K562 treated with DMSO at 1 percent for 4 hours (cell line): ENCODE data around the gene ZBED4. TPM values are rescaled to one million over a fixed set of nuclear protein-coding genes. Genes with fewer than 3 reads are reported as not detected.

Experiments
- total RNA-seq: library from RNA; unstranded; fragments of 300-600 nt; gene quantifications from 2 replicates; pipeline ENCODE4 v1.2.3, GENCODE V29; 2022; ENCODE audit not compliant: insufficient read depth

ZBED4 gene, protein sequence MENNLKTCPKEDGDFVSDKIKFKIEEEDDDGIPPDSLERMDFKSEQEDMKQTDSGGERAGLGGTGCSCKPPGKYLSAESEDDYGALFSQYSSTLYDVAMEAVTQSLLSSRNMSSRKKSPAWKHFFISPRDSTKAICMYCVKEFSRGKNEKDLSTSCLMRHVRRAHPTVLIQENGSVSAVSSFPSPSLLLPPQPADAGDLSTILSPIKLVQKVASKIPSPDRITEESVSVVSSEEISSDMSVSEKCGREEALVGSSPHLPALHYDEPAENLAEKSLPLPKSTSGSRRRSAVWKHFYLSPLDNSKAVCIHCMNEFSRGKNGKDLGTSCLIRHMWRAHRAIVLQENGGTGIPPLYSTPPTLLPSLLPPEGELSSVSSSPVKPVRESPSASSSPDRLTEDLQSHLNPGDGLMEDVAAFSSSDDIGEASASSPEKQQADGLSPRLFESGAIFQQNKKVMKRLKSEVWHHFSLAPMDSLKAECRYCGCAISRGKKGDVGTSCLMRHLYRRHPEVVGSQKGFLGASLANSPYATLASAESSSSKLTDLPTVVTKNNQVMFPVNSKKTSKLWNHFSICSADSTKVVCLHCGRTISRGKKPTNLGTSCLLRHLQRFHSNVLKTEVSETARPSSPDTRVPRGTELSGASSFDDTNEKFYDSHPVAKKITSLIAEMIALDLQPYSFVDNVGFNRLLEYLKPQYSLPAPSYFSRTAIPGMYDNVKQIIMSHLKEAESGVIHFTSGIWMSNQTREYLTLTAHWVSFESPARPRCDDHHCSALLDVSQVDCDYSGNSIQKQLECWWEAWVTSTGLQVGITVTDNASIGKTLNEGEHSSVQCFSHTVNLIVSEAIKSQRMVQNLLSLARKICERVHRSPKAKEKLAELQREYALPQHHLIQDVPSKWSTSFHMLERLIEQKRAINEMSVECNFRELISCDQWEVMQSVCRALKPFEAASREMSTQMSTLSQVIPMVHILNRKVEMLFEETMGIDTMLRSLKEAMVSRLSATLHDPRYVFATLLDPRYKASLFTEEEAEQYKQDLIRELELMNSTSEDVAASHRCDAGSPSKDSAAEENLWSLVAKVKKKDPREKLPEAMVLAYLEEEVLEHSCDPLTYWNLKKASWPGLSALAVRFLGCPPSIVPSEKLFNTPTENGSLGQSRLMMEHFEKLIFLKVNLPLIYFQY
- 8.3 and 10.0 TPM in 2 replicates for total RNA-seq

DNA sequence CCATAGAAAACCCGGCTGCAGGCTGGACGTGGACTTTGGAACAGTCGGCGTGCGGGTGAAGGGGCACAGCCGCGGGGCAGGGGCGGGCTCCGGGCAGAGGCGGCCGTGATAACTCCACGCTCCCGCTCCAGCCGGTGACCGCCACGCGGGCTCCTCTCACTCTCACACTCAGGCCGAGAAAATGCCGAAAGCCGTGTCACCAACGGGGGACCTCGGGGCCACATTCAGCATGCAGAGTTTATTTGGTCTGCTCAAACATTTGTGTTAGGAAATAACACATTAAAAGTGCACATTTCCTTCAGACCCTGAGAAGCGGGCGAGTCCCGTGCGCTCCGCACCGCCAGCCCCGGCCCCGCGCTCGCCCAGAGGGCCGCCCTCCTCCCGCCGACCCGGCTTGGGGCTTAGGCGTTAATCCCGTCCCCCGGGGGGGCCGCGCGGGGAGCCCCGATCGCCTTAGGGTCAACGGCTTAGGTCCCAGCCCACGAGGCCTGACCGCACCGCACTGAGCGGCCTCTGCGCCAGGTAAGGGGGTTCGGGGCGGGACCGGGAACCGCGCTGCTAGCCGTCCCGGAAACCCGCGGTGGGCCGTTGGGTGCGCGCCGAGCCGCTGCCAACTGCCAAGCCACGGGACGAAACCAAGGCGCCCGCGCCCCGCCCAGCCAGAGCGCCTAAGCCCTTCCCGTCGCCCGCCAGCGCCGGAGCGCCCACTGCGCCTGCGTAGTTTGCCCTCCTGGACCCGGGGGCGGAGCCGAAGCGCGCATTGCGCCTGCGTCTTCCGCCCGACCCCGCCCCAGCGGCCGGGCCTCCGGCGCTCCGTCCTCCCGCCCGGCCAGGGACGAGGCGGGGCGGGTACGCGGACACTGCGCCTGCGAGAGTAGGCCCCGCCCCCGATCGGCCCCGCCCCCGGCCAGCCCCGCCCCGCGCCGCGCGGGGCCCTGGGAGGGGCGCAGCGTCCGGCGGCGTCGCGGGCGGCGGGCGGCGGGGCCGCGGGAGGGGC, at the start of gene ZBED4:
TSS of gene ZBED4 (plus strand) at position 947 of the 997 bp plus-strand sequence. CDS start 29,819 bp downstream, outside the sequence.

DNA sequence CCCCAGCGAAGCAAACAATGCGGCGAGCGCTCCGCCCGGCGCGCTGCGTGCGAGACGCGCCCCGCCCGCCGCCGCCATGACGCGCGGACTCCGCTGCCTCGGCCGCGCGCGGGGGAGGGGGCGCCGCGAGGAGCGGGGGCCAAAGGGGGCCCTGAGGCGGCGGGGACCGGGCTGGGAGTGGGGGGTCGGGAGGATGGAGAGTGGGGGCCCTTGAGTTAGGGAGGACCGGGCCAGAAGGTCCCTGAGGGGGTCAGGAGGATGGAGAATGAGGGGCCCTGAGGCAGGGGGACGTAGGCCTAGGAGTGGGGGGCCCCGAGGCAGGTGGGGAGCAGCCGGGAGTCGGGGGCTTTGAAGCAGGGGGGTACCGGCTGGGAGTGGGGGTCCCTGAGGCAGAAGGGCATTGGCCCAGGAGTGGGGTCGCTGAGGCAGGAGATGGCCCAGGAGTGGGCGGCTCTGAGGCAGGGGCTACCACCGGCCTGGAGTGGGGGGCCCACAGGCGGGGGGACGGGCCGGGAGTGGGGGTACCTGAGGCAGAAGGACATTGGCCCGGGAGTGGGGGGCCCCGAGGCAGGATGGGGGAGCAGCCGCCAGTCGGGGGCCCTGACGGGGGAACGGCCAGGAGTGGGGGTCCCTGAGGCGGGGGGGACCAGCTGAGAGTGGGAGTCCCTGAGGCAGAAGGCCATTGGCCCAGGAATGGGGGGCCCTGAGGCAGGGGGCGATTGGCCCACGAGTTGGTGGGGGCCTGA, 25.6 kb upstream of the ZBED4 start, which contains the start of gene BRD1:
TSS of gene BRD1 (minus strand) at position 21 of the 746 bp plus-strand sequence. CDS start 3,556 bp downstream, outside the sequence.

DNA sequence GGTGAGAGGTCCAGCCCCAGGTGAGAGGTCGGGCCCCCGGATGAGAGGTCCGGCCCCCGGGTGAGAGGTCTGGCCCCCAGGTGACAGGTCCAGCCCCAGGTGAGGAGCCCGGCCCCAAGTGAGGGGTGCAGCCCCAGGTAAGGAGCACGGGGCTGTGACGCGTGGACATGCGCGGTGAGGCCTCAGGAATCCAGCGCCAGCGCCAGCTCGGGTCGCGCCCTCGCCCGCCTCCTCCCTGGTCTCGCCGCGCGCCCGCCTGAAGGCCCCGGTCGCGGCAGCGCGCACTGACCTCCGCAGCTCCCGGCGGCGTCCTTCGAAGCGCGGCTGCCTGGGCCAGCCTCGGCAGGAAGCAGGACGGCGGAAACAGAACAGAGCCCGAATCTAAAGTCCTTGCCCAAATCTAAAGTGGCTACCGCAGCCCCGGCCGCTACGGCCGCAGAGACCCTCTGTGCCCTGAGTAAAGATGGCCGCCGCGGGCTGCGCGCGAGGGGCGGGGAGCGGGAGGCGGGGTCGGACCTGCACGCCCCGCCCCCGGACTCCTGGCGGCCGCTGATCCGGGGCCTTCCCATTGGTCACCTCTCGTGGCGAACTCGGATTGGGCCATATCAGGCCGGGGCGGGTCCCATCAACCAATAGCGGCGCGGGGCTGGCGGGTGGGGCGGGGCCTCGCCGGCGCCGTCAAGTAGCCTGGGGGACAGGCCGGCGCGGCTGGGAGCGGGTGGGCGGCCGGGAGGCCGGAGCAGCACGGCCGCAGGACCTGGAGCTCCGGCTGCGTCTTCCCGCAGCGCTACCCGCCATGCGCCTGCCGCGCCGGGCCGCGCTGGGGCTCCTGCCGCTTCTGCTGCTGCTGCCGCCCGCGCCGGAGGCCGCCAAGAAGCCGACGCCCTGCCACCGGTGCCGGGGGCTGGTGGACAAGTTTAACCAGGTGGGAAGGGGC, 64.6 kb downstream of the ZBED4 start, which contains the start of the genes ALG12 and CRELD2:
TSS of gene ALG12 (minus strand) at position 465 of the 937 bp plus-strand sequence. CDS start 4,673 bp downstream, outside the sequence.
TSS of gene CRELD2 (plus strand) at position 661 of the 937 bp plus-strand sequence. CDS start at position 797, 136 bp downstream.

Other genes starting within 250 kb of the ZBED4 start
- gene BRD1, start 26.0 kb upstream of the ZBED4 start, total RNA-seq = 12.5 and 13.0 TPM in 2 replicates
- gene ALG12, start 64.6 kb downstream of the ZBED4 start, total RNA-seq = 9.7 and 13.0 TPM in 2 replicates
- 21.8 and 30.0 TPM in 2 replicates for gene CRELD2, start 64.8 kb downstream of the ZBED4 start, total RNA-seq
- gene PIM3, start 106.9 kb downstream of the ZBED4 start, total RNA-seq = 84.8 and 88.5 TPM in 2 replicates
- not detected in 2 replicates for gene IL17REL, start 158.9 kb downstream of the ZBED4 start, total RNA-seq
- not detected in 2 replicates for gene TTLL8, start 204.5 kb downstream of the ZBED4 start, total RNA-seq
- 1.5 and 5.6 TPM in 2 replicates for gene MLC1, start 231.6 kb downstream of the ZBED4 start, total RNA-seq
- 0.66 and 0.81 TPM in 2 replicates for gene MOV10L1, start 236.2 kb downstream of the ZBED4 start, total RNA-seq